GM13976 (cell line): ENCODE data around the gene RPLP2.

Experiments
- DNase-seq: peaks from one replicate; pipeline ENCODE4 v3.0.0; 2012; ENCODE audit warnings: low spot score
- in situ Hi-C: fragments of 300-500 bp; cut with MboI; formaldehyde crosslinking; loops from one replicate; pipeline ENCODE4 v1.12.0; 2022; ENCODE audit warnings: low sequenced_read_pairs, mixed read lengths, inconsistent platforms; ENCODE audit not compliant: unreplicated experiment
- TF ChIP-seq, protein P1 (sequence below): IDR thresholded peaks from 2 replicates; pipeline ENCODE4 v1.5.1; 2012; ENCODE audit warnings: borderline replicate concordance, mild to moderate bottlenecking; ENCODE audit not compliant: insufficient read depth; ENCODE audit errors: extremely low read depth, missing control alignments, control extremely low read depth

The RPLP2 gene

DNA sequence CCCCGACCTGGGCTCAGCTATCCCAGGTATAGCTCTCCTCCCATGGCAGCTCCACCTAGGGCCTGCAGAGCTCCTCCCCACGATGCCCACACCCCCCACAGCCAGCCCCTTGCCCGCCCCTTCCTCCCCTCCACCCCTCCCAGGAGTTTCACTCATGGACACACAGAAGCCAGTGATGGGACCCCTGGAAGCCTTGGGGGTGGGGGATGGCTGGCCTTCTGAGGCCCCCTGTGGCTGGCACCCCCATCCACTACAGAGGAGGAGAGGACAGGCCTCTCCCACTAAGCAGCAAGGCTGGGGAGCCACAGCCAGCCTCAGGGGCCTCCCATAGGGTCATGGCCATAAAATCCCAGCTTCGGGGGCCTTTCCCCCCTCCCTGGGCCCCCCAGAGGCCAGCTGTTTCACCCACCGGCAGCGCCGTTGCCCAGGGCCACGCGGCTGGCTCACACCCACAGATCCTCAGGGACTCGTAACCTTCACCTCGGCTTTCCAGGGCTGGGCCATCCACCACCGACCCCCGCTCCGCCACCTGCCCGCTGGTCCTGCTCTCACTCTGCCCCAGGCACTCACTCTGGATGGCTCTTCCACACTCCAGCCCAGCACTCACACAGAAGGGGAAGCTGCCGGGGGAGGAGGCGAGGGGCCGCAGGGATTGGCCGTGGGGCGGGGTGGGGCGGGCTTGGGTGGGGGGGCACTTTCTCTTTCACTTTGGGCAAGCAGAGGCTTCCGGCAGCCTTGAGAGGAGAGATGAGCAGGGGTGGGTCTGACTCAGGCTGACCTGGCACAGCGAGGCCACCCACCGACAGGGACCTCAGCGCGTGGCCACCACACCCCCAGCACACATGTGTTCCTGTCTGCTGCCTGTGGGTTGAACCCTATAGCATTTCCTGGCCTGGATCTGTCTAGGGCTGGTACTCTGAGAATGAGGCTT, 13.9 kb upstream of the RPLP2 start:
- DNase-seq, result peak; percentile 94
- TF ChIP-seq, protein P1, sequence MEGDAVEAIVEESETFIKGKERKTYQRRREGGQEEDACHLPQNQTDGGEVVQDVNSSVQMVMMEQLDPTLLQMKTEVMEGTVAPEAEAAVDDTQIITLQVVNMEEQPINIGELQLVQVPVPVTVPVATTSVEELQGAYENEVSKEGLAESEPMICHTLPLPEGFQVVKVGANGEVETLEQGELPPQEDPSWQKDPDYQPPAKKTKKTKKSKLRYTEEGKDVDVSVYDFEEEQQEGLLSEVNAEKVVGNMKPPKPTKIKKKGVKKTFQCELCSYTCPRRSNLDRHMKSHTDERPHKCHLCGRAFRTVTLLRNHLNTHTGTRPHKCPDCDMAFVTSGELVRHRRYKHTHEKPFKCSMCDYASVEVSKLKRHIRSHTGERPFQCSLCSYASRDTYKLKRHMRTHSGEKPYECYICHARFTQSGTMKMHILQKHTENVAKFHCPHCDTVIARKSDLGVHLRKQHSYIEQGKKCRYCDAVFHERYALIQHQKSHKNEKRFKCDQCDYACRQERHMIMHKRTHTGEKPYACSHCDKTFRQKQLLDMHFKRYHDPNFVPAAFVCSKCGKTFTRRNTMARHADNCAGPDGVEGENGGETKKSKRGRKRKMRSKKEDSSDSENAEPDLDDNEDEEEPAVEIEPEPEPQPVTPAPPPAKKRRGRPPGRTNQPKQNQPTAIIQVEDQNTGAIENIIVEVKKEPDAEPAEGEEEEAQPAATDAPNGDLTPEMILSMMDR, result no peak
- in situ Hi-C loops, result no loop called here

DNA sequence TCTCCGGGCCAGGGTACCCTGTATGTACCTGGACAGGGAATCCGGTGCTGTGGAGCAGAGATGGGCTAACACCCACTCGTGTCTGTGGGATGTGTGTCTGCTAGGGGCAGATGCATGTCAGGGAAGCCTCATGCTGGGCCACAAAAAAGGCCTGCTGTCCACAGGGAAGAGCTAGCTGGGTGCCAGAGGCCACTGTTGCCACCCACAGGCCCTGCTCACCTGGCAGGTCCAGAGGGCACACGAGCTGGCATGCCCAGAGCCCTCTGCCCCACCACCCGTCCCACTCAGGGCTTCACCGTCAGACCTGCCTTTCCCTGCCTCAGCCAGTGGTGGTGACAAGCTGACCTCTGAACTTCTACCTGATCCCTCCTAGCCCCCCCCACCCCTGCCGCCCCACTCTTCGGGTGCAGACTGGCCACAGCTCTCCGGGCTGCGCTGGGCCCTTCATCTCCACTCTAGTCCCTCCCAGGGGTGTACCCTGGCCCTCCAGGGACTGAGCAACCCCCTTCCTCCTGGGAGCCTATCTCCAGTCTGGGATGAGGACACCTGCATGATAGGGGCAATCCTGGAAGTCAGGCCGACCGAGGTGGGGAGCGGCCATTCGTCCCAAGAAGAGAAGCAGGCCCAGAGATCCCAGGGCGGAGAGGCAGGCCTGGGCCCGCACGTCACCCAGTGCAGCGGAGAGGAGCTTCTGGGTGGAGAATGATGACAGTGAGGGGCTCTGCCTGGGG, 13.0 kb upstream of the RPLP2 start:
- in situ Hi-C loops, result no loop called here
- no peak for DNase-seq
- TF ChIP-seq, protein P1, result no peak

DNA sequence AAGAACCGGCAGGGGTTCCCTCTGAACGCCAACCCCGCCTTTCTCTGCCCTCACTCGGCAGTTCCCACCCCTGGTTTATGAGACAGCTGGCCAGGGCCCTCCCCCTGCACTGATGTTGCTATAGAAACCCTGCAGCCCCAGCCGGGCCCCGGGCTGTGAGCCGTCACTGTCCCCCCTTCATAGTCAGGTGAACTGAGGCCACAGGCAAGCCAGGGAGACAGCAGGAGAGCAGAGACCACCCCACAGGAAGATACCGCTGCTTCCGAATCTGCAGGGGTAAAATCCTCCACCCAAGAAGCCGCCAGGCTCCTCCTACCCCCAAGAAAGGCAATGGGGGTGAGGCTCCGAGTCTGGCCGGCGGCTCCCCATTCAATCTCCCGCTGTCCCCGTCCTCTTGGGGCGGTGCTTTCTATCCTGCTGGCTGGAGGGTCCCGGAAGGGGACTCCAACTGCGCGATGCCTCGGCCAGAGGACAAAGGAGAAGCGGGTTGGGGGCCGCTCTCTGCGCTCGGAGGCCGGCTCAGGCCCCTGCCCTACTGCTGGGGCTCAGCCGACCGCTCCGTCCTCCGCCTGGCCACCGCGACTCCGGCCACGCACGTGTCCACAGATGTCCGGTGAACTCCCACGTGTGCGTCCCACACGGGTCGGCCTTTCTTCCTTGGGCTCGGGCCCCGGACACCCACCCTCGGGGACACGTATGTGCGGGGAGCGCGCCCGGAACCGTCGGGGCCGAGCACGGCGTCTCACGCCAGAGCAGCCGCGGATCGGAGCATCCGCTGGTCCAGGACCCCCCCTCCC, 12.3 kb upstream of the RPLP2 start:
- TF ChIP-seq, protein P1, result no peak
- in situ Hi-C loops, result no loop called here
- DNase-seq, result peak; percentile 89

DNA sequence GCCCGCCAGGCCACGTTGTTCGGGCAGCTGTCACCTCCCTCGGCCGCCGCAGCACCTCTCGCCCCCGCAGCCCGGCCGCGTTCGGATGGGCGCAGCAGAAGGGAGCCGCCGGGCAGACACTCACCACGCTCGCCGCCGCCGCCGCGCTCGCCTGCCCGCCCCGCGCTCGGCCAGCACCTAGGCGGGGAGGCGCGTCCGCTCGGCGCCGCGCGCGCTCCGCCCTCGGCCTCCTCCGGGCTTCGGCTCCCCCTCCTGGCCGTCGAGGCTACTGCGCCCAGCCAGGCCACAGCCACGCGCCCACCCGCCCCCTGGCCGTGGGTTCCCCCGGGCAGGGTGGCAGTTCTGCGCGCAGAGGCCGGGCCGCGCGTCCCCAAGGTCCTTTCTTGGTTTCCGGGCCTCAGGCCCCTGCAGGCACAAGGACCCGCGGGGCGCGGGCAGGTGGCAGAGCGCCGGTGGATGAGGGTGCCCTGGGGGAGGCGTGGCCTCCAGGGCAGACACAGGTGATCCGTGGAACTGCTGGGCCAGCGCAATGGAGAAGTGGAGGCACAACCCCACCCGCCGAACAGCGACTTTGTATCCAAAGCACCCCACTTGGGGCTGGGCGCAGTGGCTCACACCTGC, 11.6 kb upstream of the RPLP2 start, which contains the start of gene SLC25A22:
Gene SLC25A22 (minus strand): TSS at position 189 of the 621 bp plus-strand sequence. CDS start 3,275 bp downstream, outside the sequence.
- DNase-seq, result peak; percentile 94
- in situ Hi-C loops, result no loop called here
- TF ChIP-seq, protein P1, result peak; percentile 92

DNA sequence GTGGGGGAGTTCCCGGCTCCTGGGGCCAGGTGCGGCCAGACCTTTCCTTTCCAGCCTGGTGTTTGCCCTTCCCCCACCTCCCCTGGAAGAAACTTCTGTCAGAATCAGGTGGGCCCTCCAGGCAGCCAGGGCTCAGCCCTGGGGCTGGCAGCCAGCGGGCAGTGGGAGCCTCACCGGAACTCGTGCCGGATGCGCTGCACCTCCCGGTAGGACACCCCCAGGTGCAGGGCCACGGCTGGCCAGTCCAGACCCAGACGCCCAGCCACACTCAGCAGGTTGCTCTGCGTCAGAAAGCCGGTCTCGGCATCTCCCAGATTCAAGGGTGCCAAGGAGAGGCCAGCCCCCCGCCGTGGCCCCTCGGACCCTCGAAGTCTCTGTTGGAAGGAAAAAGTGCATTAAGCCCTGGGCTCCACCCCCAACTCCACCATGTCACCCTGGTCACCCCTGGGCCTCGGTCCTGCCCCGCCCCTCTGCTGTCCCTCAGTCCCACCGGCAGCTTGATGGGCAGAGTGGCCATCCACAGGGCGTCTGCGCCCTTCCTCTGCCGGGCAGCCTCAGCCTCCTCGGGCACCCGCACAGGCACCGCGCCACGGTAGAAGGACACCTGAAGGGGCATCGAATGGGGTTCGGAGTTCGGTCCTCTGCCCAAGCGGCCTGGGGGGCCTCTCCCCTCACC, 10.0 kb upstream of the RPLP2 start:
- TF ChIP-seq, protein P1, result no peak
- DNase-seq, result no peak
- in situ Hi-C loops, result no loop called here
